KBM-7 (cell line): ENCODE data around the gene EVPL.
"Not testable (repeated sequence)": the region's sequence is repeated elsewhere in the genome, so short reads cannot be mapped to it uniquely, and the experiment has no call there.

ENCODE experiments used
- DNase-seq: peaks from one replicate; pipeline ENCODE4 v3.0.0-alpha.2; 2015
- in situ Hi-C: fragments of 300-500 bp; cut with MboI; formaldehyde crosslinking; loops from 2 replicates; pipeline ENCODE4 v1.14.3; 2020; ENCODE audit warnings: low sequenced_read_pairs, low pct_unique_long_range_greater_than_20kb, mixed read lengths

The EVPL gene

GRCh38 chr17:76049239-76049638 lies 22.1 kb upstream of the EVPL start:
- in situ Hi-C loops: no loop called here
- DNase-seq: no peak

- in situ Hi-C loops: no loop called here
- no peak for DNase-seq
Observed at GRCh38 chr17:76048711-76049110, 21.6 kb upstream of the EVPL start.

DNA sequence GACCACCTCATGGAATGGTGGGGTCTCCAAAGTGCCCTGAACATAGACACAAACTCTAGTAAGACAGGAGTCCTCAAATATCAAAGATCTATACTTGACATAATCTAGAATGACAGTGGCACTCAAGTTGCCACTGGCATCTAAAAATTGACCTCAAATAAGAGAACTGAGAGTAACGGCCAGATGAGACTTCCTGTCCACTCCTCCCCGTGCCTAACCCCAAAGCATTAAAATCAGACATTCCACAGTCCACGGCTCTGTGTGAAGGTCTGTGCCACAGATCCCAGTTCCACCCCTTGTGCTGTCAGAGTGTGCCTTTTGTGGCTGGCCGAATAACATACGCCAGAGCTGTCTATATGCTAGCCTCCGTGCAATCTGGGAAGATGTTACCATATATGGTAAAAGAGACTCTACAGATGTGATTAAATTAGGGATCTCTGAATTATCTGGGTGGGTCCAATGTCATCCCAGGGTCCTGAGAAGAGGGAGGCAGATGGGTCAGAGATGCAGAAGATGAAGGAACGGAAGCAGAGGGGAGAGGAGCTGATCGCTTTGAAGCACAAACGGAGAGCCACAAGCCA lies 21.0 kb upstream of the EVPL start:
- in situ Hi-C loops: no loop called here
- no peak for DNase-seq

DNA sequence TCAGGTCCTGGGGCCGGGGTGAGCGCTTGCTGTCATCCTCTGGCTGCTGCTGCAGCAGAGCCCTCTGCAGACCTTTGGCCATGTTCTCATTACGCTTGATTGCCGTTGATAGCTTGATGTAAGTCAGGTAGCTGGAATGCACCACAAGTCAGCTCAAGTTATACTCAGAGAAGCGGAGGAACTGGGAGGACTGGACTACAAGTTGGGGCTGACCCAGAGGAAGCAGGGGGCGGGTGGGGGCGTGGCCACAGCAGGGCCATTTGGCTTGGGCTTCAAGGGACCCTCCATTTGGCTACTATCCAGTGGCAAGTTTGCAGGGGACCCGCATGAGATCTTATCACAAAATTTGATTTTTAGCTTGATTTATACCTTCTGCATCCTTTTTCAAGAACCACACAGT lies 19.0 kb upstream of the EVPL start:
- in situ Hi-C loops: no loop called here
- no peak for DNase-seq

DNA sequence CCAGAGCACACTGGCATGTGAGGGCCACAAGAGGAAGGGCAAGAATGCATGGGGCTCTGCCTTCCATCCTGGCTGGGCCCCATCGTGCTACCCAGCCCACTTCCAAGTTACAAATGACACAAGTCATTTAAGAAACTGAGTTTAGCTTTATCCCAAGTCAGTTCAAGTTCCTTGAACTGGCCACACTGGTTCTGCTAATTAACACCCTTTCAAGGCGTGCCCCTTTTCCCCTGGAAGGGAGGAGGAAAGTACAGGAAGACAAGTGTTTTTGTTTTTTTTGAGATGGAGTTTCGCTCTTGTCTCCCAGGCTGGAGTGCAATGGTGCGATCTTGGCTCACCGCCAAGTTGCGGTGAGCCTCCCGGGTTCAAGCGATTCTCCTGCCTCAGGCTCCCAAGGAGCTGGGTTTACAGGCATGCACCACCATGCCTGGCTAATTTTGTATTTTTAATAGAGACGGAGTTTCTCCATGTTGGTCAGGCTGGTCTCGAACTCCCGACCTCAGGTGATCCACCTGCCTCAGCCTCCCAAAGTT lies 17.4 kb upstream of the EVPL start:
- in situ Hi-C loops, DNase-seq: not testable (repeated sequence)

DNA sequence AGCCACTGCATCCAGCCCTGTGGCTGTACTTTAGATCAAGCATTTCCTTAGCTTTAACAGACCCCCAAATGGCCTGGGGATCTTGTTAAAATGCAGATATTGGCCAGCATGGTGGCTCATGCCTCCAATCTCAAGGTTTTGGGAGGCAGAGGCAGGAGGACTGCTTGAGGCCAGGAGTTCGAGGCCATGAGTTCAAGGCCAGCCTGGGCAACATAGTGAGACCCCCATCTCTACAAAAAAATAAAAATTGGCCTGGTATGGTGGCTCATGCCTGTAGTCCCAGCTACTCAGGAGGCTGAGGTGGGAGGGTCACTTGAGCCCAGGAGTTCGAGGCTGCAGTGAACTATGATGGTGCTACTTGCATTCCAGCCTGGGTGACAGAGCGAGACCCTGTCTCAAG lies 15.8 kb upstream of the EVPL start:
- DNase-seq, in situ Hi-C loops: not testable (repeated sequence)

GRCh38 chr17:76040376-76040775 lies 13.3 kb upstream of the EVPL start:
- in situ Hi-C loops: no loop called here
- no peak for DNase-seq

GRCh38 chr17:76039121-76039520 lies 12.0 kb upstream of the EVPL start:
- in situ Hi-C loops: no loop called here
- DNase-seq: no peak

GRCh38 chr17:76038050-76038449 lies 10.9 kb upstream of the EVPL start:
- DNase-seq: no peak
- in situ Hi-C loops: no loop called here

DNA sequence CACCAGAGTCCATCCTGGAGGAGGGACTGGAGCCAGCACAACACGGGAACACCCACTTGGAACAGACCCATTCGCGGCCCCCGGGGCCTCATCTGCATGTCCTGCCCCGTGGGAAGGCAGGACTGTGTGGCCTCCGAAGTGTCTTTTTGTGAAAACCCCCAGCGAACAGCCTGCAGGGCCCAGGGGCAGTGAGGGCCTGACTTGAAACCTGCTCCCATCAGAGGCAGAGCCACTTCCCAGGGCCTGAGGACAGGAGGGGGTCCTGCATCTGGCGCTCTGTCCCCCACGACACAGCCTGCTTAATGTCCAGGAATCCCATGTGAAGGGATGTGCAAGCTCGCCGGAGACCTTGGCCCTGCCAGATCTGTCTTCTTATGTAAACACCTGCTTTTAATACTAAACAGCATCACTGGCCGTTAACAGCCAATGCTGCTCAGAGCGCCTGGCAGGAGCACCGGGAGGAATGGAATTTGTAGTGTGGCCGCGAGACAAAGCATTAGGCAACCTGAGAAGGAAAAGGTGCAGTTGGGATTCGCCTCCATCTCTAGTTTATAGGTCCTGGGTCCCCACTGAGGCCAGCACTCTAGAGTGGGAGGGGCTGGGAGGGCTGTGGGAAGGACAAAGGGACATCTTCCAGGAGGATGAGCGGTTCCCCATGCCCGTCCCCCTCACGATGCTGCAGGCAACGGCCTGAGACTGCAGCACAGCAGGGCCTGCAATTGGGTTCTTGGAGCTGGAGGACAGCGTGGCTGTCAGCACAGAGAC lies 9.6 kb upstream of the EVPL start:
- DNase-seq: no peak
- in situ Hi-C loops: no loop called here

- DNase-seq: no peak
- in situ Hi-C loops: no loop called here
Observed at GRCh38 chr17:76034428-76035350, 7.6 kb upstream of the EVPL start.

- in situ Hi-C loops: no loop called here
- no peak for DNase-seq
Observed at GRCh38 chr17:76033139-76033538, 6.0 kb upstream of the EVPL start.

DNA sequence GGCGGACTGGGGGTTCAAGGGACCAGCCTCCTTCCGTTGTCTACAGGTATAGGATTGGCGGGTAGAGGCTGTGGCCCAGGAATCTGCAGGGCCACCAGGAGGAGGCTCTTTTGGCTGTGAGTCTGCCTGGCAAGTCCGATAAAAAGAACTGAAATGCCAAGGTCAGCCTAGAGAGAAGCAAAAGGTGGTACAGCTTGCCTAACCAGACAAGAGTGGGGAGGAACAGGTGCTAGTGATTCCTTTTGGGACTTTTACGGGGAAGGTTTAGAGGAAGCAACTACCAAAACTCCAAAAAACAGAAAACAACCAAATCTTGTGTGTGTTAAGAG lies 5.6 kb upstream of the EVPL start:
- in situ Hi-C loops: no loop called here
- no peak for DNase-seq

DNA sequence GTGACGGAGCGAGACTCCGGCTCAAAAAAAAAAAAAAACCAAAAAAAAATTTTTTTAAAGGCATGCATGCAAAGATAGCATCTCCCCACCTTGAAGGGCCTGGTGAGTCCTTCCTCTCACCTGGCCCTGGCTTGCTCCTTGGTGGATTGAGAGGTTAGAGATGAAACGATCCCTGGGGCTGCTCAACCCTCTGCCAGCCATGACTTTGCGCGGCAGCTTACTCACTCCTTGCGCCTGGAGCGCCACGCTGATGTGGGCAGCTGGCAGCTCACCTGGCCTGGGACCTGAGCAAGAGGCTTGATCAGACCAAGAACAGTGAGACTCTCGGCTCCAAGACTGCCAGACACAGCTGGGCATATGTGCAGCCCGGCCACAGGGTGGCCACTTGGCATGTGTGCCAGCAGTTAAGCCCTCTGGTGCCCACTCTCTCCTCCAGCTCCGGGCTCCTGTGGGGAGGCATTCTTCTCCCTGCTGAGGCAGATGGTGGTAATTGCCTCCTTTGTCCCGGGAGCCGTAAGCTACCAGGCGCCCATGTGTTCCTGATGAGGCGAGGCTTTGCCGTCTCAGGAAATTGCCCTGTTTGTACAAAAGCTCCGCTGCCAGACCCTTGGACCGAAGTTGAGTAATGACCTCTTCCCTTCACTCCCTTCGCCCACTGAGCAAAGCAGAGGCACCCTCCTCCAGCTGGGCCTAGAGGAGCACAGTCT lies 5.1 kb upstream of the EVPL start:
- no peak for DNase-seq
- in situ Hi-C loops: no loop called here

- in situ Hi-C loops: no loop called here
- DNase-seq: no peak
Observed at GRCh38 chr17:76026714-76027158, 370 bp downstream of the EVPL start.

DNA sequence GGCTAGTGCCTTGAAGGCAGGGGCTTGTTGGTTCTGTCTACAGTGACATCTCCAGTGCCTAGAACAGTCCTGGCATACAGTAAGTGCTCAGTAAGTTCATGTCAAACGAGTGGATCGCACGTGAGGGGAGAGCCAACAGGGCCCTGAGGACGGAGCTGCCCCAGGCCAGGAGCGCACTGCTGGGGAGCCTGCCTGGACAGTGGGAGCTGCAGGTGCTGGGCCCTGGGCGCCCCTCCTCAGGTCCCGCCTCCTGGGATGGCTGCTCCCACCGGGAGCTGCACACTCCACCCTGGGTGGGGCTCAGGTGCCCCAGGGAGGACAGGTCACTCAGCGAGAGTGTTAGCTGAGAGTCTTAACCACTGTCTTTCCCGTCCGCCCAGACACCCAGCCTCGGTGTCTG lies 1.8 kb downstream of the EVPL start:
- in situ Hi-C loops: no loop called here
- no peak for DNase-seq

GRCh38 chr17:76024353-76024752 lies 2.8 kb downstream of the EVPL start:
- in situ Hi-C loops: loop anchor here (25.0 kb wide), 1 partner anchor 263 kb away; no protein-coding TSS in a partner anchor
- DNase-seq: no peak

GRCh38 chr17:76023900-76024237 lies 3.2 kb downstream of the EVPL start:
- in situ Hi-C loops: loop anchor here (25.0 kb wide), 1 partner anchor 263 kb away; no protein-coding TSS in a partner anchor
- DNase-seq: no peak
